IPS-20b (cell line): Measurements from ENCODE around the gene ZNF708.
"Not testable (repeated sequence)": the region's sequence is repeated elsewhere in the genome, so short reads cannot be mapped to it uniquely, and the experiment has no call there.

Experiments used
- H3K27ac ChIP-seq: one replicate; pipeline ENCODE4 v1.5.1; 2013; ENCODE audit warnings: low read length
- H3K27me3 ChIP-seq: 2 replicates; pipeline ENCODE4 v1.6.1; 2013; ENCODE audit warnings: mild to moderate bottlenecking, low read length, inconsistent platforms; ENCODE audit not compliant: insufficient read depth
- H3K36me3 ChIP-seq: 2 replicates; pipeline ENCODE4 v1.6.1; 2013; ENCODE audit warnings: low read depth, mild to moderate bottlenecking, inconsistent platforms, low read length, moderate library complexity; ENCODE audit not compliant: insufficient read depth
- H3K4me1 ChIP-seq: 2 replicates; pipeline ENCODE4 v1.6.1; 2013; ENCODE audit warnings: mild to moderate bottlenecking, control low read depth, inconsistent platforms, low read length, moderate library complexity; ENCODE audit not compliant: insufficient read depth
- H3K4me3 ChIP-seq: 2 replicates; pipeline ENCODE4 v1.5.1; 2013; ENCODE audit warnings: mild to moderate bottlenecking, low read length, inconsistent platforms
- H3K9ac ChIP-seq: 2 replicates; pipeline ENCODE4 v1.6.1; 2013; ENCODE audit warnings: low read depth, mild to moderate bottlenecking, inconsistent platforms, low read length, moderate library complexity
- H3K9me3 ChIP-seq: 2 replicates; pipeline ENCODE4 v1.6.1; 2013; ENCODE audit warnings: mild to moderate bottlenecking, low read depth, low read length, inconsistent platforms; ENCODE audit not compliant: insufficient read depth

Gene ZNF708

GRCh38 chr19:21259421-21260124, 69.6 kb downstream of the ZNF708 start:
- not testable (repeated sequence) for H3K36me3 ChIP-seq, H3K4me3 ChIP-seq, H3K27ac ChIP-seq, H3K27me3 ChIP-seq, H3K4me1 ChIP-seq, H3K9ac ChIP-seq
- H3K9me3 ChIP-seq: peaks cover 49% of the 10 kb centered on the region

- Histone ChIP-seq H3K4me3 (no peak overlapping the region), H3K4me1 (no peaks in the 10 kb centered on the region), H3K27ac (no peak overlapping the region), H3K36me3 (no peaks in the 10 kb centered on the region), H3K9ac (no peak overlapping the region), H3K27me3 (no peaks in the 10 kb centered on the region), H3K9me3 (peaks cover 40% of the 10 kb centered on the region)
These were observed 72.5 kb downstream of the ZNF708 start for GRCh38 chr19:21256722-21257121.
